Left ventricle myocardium superior (tissue), 1 donor: Measurements from ENCODE around the gene PRORP. TPM values are rescaled to one million over a fixed set of nuclear protein-coding genes. Genes with fewer than 3 reads are reported as not detected.
"Not testable (repeated sequence)": the region's sequence is repeated elsewhere in the genome, so short reads cannot be mapped to it uniquely, and the experiment has no call there.

Source experiments
- ATAC-seq: fragments of 200-7000 bp; cut with Tn5 transposase; one replicate; pipeline ENCODE4 v1.9.1; 2020; ENCODE audit warnings: mild to moderate bottlenecking, moderate library complexity
- DNase-seq: peaks from one replicate; pipeline ENCODE4 v3.0.0-alpha.2; 2020
- intact Hi-C: fragments of 100-400 bp; cut with micrococcal nuclease; formaldehyde crosslinking; loops from one replicate; pipeline ENCODE4 v1.11.0; 2022
- total RNA-seq: library from RNA; stranded (reverse); fragmentation: NEBNext Ultra II Directional; extraction: Animal tissue kit (Norgen Biotek cat#: 25700); gene quantifications from one replicate; pipeline ENCODE4 v1.2.1, GENCODE V29; 2021
- donor health status: DM: no; HTN: yes; CAD: no; lungs with severe emphysema.

Gene PRORP
- total RNA-seq, 1 donor from 2014 or later = 17.0 TPM

- intact Hi-C loops = no loop called here
- DNase-seq (no peak), ATAC-seq (no peak)
Measured at GRCh38 chr14:35133542-35134328, 11.4 kb downstream of the PRORP start.

- peak; percentile 79 for ATAC-seq
Measured at GRCh38 chr14:35134329-35135123, 12.2 kb downstream of the PRORP start.

GRCh38 chr14:35138585-35138984, 16.2 kb downstream of the PRORP start:
- no peak for DNase-seq
- intact Hi-C loops = no loop called here
- ATAC-seq = no peak

More at GRCh38 chr14:35134329-35135123, 12.2 kb downstream of the PRORP start:
- DNase-seq = no peak
- intact Hi-C loops = no loop called here

GRCh38 chr14:35140718-35141581, 18.6 kb downstream of the PRORP start:
- intact Hi-C loops = loop anchor here (5.0 kb wide), 1 partner anchor 276 kb away; no protein-coding TSS in a partner anchor
- DNase-seq (no peak), ATAC-seq (no peak)

- intact Hi-C loops = loop anchor here (5.0 kb wide), 1 partner anchor 273 kb away; no protein-coding TSS in a partner anchor
Measured at GRCh38 chr14:35144029-35144428, 21.7 kb downstream of the PRORP start.

GRCh38 chr14:35146711-35147149, 24.4 kb downstream of the PRORP start:
- DNase-seq = no peak
- ATAC-seq = no peak
- intact Hi-C loops = no loop called here

More at GRCh38 chr14:35144029-35144428, 21.7 kb downstream of the PRORP start:
- DNase-seq (no peak), ATAC-seq (no peak)

- no peak for DNase-seq
- intact Hi-C loops = no loop called here
- no peak for ATAC-seq
Measured at GRCh38 chr14:35147186-35147585, 24.8 kb downstream of the PRORP start.

- DNase-seq = no peak
- intact Hi-C loops = no loop called here
- no peak for ATAC-seq
Measured at GRCh38 chr14:35147711-35148110, 25.4 kb downstream of the PRORP start.

GRCh38 chr14:35149239-35149638, 26.9 kb downstream of the PRORP start:
- no peak for DNase-seq
- intact Hi-C loops = no loop called here
- ATAC-seq = no peak

GRCh38 chr14:35152531-35152930, 30.2 kb downstream of the PRORP start:
- intact Hi-C loops, ATAC-seq, DNase-seq: not testable (repeated sequence)

GRCh38 chr14:35154016-35154415, 31.7 kb downstream of the PRORP start:
- no peak for ATAC-seq
- intact Hi-C loops = no loop called here
- DNase-seq = no peak

- intact Hi-C loops = no loop called here
- no peak for DNase-seq
- no peak for ATAC-seq
Measured at GRCh38 chr14:35155962-35156361, 33.6 kb downstream of the PRORP start.

GRCh38 chr14:35158491-35158890, 36.1 kb downstream of the PRORP start:
- intact Hi-C loops = no loop called here
- no peak for ATAC-seq
- DNase-seq = no peak

- ATAC-seq = no peak
- intact Hi-C loops = no loop called here
- no peak for DNase-seq
Measured at GRCh38 chr14:35158951-35159653, 36.8 kb downstream of the PRORP start.

GRCh38 chr14:35159742-35160409, 37.5 kb downstream of the PRORP start:
- ATAC-seq (no peak), DNase-seq (no peak)
- intact Hi-C loops = no loop called here

GRCh38 chr14:35161231-35161630, 38.9 kb downstream of the PRORP start:
- intact Hi-C loops = no loop called here
- ATAC-seq = no peak
- DNase-seq = no peak

- no peak for DNase-seq
- no peak for ATAC-seq
- intact Hi-C loops = no loop called here
Measured at GRCh38 chr14:35163384-35163783, 41.0 kb downstream of the PRORP start.

GRCh38 chr14:35164849-35165248, 42.5 kb downstream of the PRORP start:
- intact Hi-C loops = no loop called here
- ATAC-seq (no peak), DNase-seq (no peak)
